CD4-positive, alpha-beta T cell treated with Interleukin-17A for 4 hours (primary cell): Measurements from ENCODE around the gene STIM1.
"Not testable (repeated sequence)": the region's sequence is repeated elsewhere in the genome, so short reads cannot be mapped to it uniquely, and the experiment has no call there.

ENCODE experiments used
- DNase-seq: peaks from one replicate; pipeline ENCODE4 v3.0.0-alpha.2; 2020; ENCODE audit warnings: mixed read lengths

STIM1 gene

DNA sequence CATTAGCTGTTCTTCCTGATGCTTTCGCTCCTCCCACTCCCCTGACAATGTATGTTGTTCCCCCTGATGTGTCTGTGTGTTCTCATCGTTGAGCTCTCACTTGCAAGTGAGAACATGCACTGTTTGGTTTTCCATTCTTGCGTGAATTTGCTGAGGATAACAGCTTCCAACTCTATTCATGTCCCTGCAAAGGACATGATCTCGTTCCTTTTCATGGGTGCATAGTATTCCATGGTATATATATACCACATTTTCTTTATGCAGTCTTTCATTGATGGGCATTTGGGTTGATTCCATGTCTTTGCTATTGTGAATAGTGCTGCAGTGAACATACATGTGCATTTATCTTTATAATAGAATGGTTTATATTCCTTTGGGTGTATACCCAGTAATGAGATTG lies 180.5 kb downstream of the STIM1 start:
- no peak for DNase-seq

DNA sequence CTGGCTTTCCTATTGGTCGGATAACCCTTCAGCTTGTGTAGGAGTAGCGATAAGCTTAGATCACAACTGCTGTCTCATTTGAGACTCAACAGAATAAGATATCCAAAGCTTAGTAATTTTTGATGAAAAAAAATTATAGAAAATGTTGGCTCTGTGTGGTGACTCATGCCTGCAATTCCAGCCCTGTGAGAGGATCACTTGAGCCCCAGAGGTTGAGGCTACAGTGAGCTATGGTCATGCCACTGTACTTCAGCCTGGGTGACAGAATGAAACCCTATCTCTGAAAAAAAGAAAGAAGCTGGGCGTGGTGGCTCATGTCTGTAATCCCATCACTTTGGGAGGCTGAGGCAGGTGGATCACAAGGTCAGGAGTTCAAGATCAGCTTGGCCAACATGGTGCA lies 183.5 kb downstream of the STIM1 start:
- DNase-seq, result no peak

DNA sequence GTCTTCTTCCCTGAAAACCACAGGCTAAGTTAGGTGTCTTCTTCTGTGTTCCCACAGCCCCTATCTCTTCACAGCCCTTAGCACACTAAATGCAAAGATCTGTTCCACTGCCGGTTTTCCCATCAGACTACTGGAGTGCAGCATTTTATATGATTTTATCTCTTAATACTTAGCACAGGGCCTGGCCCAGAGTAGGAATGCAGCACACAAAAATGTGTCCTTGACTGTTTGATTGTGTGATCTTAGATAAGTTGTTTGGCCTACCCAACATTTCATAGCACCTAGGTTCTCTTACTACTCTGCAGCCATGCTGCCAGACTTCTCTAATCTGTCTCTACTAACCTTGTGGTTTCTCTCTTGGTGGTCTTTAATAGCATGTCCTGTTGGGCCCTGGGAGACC lies 185.0 kb downstream of the STIM1 start:
- DNase-seq, result no peak

DNA sequence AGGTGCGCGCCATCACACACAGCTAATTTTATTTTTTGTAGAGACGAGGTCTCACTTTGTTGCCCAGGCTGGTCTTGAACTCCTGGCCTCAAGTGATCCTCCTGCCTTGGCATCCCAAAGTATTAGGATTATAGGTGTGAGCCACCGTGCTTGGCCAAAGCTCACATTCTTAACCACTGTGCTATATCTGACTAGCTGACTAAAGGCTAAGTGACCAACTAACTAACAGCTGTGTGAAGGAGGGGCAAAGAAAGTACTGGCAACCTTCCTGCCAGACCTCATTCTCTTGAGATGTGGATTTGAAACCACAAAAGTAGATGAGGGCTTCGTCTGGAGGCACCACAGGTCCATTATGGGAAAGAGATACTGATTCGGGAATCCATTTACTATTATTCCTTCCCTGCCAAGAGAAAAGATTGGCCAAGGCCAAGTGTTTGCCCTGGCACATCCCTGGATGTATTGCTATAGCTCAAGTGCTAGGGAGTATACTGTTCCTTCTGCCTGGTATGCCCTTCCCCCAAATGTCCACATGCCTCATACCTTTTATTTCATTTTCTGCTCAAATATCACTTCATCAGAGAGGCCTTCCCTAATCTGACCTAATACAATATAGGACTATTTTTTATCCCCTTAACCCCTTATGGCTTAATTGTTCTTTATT lies 186.4 kb downstream of the STIM1 start:
- DNase-seq, result no peak

DNA sequence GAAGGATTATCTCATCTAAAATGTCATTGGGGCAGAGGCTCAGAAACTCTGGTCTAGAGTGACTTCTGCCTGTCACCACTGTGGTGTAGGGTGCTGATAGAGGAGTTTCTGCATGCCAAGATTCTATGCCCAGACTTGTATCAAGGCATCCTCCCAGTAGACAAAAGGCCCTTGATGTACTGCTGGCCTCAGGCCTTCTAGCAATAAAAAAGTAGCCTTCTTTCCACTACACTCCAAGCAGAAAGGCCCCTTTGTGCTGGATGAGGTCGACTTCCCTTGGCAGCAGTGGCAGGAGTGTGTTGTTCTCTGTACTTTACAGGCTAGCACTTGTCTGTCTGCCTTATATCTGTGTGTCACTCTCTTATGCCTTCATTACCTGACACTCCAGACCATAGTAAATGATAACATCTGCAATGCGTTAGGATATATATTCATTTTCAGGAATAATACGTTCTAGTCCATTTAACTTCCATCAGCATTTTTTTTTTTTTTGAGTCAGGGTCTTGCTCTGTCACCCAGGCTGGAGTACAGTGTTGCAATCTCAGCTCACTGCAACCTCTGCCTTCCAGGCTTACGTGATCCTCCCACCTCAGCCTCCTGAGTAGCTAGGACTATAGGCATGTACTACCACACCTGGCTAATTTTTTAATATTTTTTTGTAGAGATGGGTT lies 189.6 kb downstream of the STIM1 start:
- no peak for DNase-seq

DNA sequence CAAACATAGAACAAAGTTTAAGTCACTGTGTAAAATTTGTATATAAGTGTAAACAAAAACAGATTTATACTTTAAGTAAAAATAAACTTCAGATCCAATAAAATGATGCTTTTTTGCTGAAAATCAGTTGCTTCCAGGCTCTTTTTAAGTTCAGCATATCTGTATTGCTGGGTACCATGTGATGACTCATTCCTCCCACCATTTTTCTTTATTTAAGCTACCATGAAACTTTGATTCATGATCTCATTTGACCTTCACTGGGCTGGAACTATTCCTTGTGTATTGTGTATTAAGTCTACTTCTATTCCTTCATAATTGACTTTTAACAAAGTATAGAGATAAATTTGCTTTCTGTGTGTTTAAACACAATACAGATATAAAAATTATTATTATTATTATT lies 192.9 kb downstream of the STIM1 start:
- no peak for DNase-seq

DNA sequence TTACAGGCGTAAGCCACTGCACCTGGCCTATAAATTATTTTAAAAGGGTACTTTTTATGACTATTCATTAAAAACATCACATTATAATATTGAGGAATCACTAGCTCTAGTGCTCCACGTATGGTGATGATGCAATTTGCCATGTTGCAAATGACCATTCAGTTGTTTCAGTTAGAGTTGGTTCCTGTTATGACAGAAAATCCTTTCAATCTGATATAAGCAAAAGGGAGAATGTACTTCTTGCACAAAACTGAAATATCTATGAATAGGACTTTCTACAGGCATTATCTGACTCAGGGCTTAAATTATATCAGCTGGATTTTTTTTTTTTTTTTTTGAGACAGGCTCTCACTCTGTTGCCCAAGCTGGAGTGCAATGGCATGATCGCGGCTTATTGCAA lies 193.5 kb downstream of the STIM1 start:
- DNase-seq, result no peak

DNA sequence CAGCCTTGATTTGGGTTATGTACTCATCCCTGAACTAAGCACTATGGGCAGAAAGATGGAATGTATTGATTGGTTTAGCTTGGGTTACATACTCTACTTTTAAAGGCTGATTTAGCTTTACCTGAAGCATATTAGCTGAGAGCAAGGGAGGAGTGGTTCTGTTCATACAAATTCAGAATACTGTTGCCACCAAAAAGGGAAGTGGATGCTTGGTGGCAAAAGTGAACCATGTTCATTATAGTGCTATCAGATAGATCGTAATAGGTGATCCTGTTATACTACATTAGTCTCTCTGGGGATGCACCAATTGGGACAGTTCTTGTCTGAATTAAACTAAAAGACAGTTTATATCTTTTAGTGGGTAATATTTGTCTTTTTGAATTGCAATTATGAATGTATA lies 194.7 kb downstream of the STIM1 start:
- DNase-seq, result no peak

DNA sequence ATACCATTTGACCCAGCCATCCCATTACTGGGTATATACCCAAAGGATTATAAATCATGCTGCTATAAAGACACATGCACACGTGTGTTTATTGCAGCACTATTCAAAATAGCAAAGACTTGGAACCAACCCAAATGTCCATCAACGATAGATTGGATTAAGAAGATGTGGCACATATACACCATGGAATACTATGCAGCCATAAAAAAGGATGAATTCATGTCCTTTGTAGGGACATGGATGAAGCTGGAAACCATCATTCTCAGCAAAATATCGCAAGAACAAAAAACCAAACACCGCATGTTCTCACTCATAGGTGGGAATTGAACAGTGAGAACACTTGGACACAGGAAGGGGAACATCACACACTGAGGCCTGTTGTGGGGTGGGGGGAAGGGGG lies 197.7 kb downstream of the STIM1 start:
- DNase-seq, result not testable (repeated sequence)

DNA sequence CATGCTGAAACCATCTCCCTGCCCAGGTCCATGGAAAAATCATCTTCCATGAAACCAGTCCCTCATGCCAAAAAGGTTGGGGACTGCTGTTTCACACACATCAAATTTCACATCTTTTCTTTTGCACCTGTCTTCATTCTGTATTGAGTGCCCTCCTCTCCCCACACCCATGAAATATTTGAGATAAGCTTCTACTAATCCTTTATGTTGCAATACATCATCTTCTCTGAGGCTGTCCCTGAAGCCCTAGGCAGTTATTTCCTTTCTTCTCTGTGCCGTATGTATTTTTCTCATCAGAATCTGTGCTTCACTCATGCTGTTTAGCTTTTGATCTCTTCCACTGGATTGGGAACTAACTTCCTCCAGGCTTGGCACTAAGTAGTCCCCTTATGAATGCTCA lies 199.2 kb downstream of the STIM1 start:
- DNase-seq, result no peak

DNA sequence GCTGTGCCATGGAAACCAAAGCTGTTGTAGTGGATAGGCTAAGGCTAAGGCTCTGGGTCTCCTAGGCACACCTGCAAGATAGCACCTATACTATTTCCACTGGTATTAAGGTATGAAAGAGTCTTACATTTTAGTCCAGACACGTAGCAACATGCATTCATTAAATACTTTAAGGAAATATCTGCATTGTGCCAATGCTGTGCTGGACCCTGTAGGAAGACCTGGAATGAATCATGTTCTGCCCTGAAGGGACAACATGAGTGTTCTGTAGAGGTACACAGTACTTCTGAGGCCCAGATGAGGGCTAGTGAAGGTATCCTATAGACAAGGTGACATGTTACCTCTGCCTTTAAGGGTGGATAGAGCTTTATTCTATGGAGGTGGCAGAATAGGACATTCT lies 204.0 kb downstream of the STIM1 start:
- no peak for DNase-seq

DNA sequence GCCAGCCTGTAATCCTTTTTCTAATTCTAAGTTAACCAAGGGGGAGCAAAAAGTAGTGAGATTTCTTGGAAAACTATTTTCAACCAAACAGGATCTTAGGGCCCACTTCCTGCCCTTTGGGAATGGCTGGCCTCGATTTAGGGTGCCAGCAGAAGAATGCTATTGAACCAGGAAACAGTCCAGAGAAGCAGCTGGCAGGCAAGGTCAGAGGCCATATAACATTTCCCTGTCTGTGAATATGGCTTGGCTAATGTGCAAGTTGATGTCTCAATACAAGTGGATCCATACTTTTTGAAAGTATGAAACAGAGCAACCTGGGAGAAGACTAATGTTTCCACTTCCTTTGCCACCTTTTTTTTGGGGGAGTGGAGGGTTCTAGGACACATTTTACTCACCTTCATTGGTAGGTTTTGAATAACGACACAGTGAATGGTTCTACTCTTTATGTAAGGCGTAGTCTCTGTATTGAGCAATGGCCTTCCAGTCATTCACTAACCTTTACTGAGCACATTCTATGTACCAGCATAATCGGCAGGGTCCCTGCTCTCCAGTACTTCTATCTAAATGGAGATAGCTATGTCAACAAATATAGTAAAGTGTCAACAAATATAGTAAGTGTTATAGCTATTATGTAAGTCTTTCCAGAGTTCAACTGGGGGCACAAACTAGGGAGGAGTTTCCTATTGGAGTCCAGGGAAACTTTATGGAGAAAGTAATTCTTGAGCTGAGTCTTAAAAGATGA lies 204.9 kb downstream of the STIM1 start:
- no peak for DNase-seq

DNA sequence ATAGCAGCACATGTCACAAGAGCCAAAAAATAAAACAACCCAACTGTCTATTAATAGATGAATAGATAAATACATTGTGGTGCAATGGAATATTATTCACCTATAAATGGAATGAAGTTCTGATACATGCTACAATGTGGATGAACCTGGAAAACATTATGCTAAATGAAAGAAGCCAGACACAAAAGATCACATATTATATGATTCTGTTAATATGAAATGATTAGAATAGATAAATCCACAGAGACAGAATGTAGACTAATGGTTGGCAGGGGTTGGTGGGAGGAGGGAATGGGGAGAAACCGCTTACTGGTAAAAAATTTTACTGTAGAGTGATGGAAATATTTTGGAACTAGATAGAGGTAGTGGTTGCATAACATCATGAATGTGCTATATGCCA lies 206.2 kb downstream of the STIM1 start:
- no peak for DNase-seq

DNA sequence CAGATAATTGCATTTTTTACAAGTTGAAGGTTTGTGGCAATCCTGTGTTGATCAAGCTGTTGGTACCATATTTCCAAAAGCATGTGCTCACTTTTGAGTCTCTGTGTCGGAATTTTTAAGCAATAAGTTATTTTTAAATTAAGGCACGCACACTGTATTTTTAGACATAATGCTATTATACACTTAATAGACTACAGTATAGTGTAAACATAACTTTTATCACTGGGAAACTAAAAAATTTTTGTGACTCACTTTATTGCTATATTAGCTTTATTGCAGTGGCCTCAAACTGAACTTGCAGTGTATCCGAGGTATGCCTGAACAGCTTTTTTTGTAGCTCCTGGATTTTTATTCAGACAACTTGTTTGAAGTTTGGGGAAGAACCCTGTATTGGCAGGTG lies 207.9 kb downstream of the STIM1 start:
- DNase-seq, result no peak

DNA sequence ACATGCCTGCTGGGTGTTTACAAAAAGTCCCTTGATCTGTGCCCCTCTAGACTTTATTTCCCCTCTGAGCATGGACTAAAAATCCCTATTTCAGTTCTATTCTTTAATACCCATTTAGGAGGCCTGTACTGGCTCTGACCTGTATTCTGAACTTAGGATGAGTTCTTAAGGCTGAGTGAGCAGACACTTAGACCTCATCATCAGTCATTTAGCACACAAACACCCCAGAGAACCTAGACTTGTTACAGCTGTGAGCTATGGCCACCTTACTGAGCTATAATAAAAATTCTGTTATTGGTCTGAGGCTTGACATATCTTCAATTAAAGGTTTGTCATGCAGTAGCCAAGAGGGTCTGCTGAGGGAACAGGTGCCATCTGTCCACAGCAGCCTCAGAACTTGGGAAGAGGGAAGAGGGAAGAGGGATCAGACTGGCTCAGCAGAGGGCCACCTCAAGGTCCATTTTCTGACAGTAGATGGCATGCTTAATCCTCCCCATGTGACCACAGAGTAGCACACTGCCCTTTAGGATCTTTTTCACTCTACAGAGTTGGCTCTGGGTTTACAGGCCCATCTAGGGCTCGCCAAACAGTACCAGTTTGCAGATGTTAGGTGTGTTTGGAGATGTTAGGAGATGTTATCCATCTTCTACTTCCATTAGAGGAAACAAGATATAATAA lies 209.0 kb downstream of the STIM1 start:
- no peak for DNase-seq

DNA sequence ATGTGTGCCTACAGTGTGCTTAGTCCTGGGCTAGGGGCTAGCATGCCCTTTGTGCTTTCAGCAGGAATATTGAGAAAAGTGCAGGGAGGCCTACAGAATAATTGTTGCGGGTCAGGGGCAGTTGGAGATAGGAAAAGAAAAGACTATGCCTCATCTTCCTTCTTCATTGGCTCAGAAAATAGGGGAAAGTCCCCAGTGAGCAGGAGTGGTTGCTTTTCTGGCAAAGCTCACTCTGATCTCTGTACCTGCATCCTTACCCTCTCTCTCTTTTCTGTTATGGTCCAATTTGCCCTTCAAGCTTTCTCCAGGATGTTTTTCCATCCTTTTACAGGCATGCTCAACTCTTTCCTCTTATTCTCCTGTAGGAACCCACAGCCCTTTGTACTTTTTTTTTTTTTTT lies 209.6 kb downstream of the STIM1 start:
- no peak for DNase-seq

DNA sequence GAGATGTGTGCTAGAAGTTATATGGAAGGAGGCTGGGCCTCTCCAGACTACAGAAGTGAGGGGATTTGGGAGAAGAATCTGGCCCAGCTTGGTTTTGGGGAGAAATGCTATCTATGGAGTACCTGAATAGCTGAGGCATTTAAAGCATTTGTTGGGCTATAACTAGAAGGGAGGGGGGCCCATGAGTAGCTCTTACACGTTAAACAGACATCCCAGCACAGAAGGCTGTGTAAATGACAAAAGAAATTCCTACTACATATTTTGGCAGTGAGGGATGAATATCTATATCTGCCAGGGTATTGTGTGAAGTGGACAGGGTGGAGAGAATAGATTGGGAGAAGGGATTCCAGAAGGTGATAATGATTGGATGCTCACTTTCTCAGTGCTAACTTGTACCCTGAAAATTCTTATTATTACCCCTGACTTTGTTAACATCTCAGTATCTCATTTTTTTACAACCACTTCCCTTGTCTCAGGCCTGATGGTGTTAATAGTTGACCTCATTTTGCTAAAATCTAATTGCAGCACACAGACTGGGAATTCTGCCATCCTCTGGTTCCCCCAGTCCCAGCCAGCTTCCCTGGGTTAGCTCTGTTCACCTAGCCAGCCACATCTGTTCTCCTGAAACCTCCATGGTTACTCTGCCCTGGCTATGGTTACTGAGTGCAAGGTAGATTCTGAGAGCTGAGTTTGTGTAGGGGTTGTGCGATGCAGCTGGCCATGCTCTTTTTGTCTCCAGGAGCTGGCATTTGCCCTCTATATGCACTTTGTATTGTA lies 210.3 kb downstream of the STIM1 start:
- no peak for DNase-seq

DNA sequence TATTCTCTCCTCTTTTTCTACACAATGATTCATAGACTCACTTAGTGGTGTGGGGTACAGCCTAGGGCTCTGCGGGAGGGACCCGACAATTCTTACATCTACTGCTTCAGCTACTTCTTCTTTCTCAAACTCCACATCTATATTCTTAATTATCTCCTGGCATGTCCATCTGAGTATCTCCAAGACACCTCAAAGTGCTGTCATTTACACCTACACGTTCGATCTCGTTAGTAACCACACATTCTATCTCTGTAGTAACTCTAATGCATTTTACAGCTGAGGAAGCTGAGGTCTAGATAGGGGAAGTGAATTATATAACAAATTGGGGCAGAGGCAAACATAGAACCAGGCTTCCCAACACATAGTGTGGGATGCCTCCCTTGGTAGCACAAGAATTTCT lies 211.4 kb downstream of the STIM1 start:
- no peak for DNase-seq

DNA sequence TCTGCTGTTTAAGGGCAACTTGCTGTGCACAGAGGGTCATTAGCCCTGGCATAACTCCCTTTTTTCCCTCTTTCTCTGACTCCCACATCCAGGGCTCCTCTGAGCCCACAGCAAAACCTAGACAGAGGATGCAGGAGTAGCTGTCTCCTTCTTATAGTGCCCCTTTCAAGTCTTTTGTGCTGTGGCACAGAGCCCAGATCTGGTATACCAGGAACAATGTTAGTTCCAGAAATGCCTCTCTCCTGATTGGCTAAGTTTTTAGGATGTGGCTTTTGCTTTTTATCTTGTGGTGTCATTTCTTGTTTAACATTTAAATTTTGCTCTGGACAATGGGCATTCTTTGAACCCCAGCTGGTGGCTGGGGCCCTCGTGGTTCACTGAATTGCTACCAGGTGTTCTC lies 213.5 kb downstream of the STIM1 start:
- no peak for DNase-seq

DNA sequence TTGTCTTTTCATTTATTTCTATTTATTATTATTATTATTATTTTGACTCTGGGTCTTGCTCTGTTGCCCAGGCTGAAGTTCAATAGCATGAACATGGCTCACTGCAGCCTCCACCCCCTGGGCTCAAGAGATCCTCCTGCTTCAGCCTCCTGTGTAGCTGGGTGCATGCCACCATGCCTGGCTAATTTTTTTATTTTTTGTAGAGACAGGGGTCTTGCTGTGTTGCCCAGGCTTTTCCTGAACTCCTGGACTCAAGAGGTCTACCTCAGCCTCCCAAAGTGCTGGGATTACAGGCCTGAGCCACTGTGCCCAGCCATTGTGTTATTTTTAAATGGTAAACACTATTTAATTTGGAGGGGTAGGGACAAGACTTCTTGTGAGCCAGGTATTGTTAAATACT lies 215.9 kb downstream of the STIM1 start:
- no peak for DNase-seq

DNA sequence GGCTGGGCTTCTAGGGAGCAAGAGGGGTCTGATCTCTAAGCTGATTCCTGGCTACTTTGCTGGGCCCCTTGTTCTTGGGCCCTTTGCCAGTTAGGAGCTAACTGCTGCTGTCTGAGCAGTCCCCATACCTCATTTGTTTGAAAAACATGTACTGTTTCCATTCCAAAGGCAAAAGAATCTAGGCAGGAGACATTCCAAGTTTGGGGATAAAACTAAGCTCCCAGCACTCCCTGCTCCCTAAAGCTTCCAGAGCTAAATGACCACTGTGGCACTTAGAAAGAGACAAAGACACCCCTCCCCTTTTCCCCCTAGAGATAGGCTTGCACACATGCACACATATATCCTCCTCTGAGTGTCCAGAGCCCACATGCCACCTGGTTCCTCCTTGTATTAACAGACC lies 216.4 kb downstream of the STIM1 start:
- DNase-seq, result no peak

DNA sequence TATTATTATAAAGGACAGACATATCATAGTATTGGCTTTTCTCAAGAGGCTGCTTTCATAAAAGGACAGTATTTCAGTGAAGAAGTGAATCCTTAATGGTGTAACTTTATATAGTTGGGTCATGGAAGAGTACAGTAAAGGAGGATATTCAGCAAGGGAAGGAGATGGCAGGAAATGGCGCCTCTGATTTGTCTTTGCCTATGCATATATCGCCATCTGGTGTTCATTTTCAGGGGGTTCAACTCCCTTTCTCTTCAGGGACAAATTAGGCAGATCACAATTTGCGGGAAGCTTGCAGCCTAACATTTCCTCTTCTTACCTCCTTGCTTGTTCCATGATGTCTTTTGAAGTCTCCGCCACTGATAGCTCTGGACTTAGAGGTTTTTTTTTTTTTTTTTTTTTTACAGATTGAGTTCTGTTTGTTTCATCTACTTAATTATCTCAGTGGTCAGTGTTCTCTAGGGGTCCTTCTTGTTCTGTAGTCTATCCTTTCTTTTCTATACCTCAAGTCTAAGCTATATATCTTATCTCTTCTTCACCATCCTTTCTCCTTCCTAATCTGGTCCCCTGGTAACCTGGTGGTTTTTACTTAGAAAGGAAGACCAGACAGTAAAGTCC lies 217.3 kb downstream of the STIM1 start:
- peak; percentile 67 for DNase-seq

DNA sequence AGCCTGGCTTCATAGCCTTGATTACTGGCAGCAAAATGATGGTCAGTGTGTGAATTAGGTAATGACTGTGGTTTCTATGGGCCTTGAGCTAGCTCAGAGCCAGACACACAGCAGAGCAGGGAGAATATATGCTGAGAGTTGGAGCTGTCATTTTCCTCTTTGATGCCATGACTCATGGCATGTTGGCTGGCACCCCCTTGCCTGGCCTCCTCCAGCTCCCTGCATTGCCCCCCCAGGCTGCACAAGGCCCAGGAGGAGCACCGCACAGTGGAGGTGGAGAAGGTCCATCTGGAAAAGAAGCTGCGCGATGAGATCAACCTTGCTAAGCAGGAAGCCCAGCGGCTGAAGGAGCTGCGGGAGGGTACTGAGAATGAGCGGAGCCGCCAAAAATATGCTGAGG lies 218.8 kb downstream of the STIM1 start:
- no peak for DNase-seq
